Germinal center (tissue), 1 donor: ENCODE data around the gene PPFIA4.

ENCODE experiments used
- DNase-seq: peaks from one replicate; pipeline ENCODE4 v3.0.0; 2012; ENCODE audit warnings: mixed read lengths, low spot score

The PPFIA4 gene

GRCh38 chr1:203103216-203103615 lies 76.9 kb downstream of the PPFIA4 start:
- DNase-seq, result no peak

GRCh38 chr1:203103829-203104495 lies 77.7 kb downstream of the PPFIA4 start:
- DNase-seq, result no peak

GRCh38 chr1:203104789-203105390 lies 78.6 kb downstream of the PPFIA4 start:
- no peak for DNase-seq

- no peak for DNase-seq
Observed at GRCh38 chr1:203112475-203112874, 86.2 kb downstream of the PPFIA4 start.

GRCh38 chr1:203113308-203113707 lies 87.0 kb downstream of the PPFIA4 start:
- DNase-seq, result no peak

- no peak for DNase-seq
Observed at GRCh38 chr1:203114202-203114601, 87.9 kb downstream of the PPFIA4 start.

- no peak for DNase-seq
Observed at GRCh38 chr1:203116091-203116820, 90.0 kb downstream of the PPFIA4 start.

- DNase-seq, result peak; percentile 66
Observed at GRCh38 chr1:203117611-203118575, 91.6 kb downstream of the PPFIA4 start.

GRCh38 chr1:203120325-203121153 lies 94.2 kb downstream of the PPFIA4 start:
- no peak for DNase-seq

- DNase-seq, result no peak
Observed at GRCh38 chr1:203121186-203122015, 95.1 kb downstream of the PPFIA4 start.

GRCh38 chr1:203122159-203122558 lies 95.9 kb downstream of the PPFIA4 start:
- no peak for DNase-seq

GRCh38 chr1:203124011-203124410 lies 97.7 kb downstream of the PPFIA4 start:
- no peak for DNase-seq

GRCh38 chr1:203124546-203125317 lies 98.4 kb downstream of the PPFIA4 start:
- no peak for DNase-seq

GRCh38 chr1:203126151-203126865 lies 100.0 kb downstream of the PPFIA4 start:
- no peak for DNase-seq

- DNase-seq, result no peak
Observed at GRCh38 chr1:203126866-203127665, 100.8 kb downstream of the PPFIA4 start.

- no peak for DNase-seq
Observed at GRCh38 chr1:203127666-203128430, 101.6 kb downstream of the PPFIA4 start, which contains the start of gene ADORA1. TSS of gene ADORA1 (plus strand) at chr1:203127726. CDS start at chr1:203128842, 1,116 bp downstream.

GRCh38 chr1:203128431-203128715 lies 102.1 kb downstream of the PPFIA4 start:
- no peak for DNase-seq
